Measurements from ENCODE around the gene STK38.
"Not testable (repeated sequence)": the region's sequence is repeated elsewhere in the genome, so short reads cannot be mapped to it uniquely, and the experiment has no call there.

STK38 gene

DNA sequence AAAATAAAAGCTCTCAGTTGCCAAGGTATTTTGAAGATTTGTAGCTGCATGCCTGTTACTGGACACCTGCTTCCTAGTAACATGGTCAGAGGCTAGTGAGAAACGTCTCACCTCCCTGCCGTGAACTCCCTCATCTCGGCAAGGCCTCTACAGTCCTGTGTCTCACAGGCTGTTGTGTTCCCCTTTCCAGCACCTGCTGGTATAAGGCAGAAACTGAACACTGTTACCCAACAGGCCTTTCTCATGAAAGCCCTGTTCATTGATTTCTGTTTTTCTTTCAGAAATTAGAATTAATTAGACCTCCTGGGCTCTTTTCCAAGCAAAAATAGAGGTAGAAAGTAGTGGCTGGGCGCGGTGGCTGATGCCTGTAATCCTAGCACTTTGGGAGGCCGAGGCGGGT, 29.3 kb upstream of the STK38 start:
- DNase-seq (ENCODE audit: low spot score) = no peak
- TF ChIP-seq, protein P1, sequence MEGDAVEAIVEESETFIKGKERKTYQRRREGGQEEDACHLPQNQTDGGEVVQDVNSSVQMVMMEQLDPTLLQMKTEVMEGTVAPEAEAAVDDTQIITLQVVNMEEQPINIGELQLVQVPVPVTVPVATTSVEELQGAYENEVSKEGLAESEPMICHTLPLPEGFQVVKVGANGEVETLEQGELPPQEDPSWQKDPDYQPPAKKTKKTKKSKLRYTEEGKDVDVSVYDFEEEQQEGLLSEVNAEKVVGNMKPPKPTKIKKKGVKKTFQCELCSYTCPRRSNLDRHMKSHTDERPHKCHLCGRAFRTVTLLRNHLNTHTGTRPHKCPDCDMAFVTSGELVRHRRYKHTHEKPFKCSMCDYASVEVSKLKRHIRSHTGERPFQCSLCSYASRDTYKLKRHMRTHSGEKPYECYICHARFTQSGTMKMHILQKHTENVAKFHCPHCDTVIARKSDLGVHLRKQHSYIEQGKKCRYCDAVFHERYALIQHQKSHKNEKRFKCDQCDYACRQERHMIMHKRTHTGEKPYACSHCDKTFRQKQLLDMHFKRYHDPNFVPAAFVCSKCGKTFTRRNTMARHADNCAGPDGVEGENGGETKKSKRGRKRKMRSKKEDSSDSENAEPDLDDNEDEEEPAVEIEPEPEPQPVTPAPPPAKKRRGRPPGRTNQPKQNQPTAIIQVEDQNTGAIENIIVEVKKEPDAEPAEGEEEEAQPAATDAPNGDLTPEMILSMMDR (IDR thresholded peaks at IDR 0.05; ENCODE audit: extremely low read depth, missing control alignments) = no peak

DNA sequence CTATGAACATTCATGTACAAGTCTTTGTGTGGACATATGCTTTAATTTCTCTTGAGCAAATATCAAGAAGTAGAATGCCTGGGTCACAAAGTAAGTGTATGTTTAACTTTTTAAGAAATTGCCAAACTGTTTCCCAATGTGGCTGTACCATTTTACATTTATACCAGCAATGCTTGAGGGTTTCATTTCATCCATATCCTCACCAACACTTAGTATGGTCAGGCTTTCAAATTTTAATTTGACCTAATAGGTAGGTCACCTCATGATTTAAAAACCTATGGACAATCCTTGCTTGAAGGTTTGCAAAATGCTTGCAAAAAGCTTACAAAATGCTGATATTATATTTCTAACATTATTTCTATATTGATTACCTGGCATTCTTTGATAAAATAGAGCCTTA, 27.4 kb upstream of the STK38 start:
- TF ChIP-seq, protein P1 (IDR thresholded peaks at IDR 0.05; ENCODE audit: extremely low read depth, missing control alignments) = no peak
- DNase-seq (ENCODE audit: low spot score) = no peak

DNA sequence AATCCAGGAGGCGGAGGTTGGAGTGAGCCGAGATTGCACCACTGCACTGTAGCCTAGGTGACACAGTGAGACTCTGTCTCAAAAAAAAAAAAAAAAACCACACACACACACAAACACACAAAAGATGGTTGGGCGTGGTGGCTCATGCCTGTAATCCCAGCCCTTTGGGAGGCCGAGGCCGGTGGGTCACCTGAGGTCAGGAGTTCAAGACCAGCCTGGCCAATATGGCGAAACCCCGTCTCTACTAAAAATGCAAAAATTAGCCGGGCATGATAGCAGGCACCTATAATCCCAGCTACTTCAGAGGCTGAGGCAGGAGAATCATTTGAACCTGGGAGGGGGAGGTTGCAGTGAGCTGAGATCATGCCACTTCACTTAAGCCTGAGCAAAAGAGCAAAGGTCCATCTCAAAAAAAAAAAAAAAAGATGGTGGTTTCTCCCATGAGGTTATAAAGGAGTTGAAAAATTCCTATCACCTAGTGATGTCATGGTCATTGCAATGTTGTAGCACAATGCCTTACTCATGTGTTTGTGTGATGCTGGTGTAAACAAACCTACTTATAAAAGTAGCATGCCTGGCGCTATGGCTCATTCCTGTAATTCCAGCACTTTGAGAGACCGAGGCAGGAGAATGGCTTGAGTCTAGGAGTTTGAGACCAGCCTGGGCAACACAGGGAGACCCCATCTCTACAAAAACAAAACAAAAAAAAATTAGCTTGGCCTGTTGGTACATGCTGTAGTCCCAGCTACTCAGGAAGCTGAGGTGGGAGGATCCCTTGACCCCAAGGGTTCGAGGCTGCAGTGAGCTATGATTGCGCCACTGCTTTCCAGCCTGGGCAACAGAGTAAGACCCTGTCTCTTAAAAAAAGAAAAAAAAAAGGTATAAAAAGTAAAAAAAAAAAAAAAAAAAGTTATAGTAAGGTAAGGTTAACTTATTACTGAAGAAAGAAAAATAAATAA, 25.4 kb upstream of the STK38 start:
- DNase-seq (ENCODE audit: low spot score) = not testable (repeated sequence)

DNA sequence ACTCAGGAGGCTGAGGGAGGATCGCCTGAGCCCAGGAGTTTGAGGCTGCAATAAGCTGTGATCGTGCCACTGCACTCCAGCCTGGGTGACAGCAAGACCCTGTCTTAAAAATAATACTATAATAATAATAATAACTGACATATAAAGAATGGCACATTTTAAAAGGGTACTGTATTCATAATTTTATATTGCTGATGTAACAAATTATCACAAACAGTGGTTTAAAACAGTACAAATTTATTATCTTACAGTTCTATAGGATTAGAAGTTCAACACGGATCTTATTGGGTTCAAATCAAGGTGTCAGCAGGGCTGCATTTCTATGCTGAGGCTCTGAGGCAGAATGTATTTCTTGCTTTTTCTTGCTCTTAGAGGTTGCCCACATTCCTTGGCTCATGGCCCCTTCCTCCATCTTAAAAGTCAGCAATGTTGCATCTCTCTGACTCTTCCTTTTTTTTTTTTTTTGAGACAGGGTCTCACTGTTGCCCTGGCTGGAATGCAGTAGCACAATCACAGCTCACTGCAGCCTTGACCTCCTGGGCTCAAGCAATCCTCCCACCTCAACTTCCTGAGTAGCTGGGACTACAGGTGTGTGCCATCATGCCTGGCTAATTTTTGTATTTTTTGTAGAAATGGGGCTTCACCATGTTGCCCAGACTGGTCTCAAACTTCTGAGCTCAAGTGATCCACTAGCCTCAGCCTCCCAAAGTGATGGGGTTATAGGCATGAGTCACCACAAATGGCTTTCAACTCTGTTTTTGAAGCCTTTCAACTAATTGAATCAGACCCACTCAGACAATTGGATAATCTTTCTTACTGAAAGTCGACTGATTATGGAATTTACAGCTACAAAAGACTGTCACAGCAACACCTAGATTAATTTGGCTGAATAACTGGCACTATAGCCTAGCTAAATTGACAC, 24.1 kb upstream of the STK38 start:
- TF ChIP-seq, protein P1 (IDR thresholded peaks at IDR 0.05; ENCODE audit: extremely low read depth, missing control alignments) = no peak

DNA sequence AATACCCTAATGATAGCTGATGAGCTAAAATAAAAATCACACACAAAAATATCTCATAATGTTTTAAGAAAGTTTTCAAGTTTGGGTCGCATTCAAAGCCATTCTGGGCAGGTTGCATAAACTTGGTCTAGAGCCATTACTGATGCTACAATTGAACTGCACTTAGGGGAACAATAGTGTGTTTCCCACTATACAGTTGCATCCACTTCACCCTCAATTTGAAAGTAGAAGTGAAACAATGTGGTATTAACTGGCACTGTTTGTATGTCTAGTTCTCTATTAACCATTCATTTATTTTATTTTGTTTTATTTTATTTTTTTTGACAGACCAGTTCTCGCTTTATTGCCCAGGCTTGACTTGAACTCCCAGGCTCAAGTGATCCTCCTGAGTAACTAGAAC, 23.0 kb upstream of the STK38 start:
- TF ChIP-seq, protein P1 (IDR thresholded peaks at IDR 0.05; ENCODE audit: extremely low read depth, missing control alignments) = no peak
- DNase-seq (ENCODE audit: low spot score) = no peak

More for the DNA sequence above, 24.1 kb upstream of the STK38 start:
- DNase-seq (ENCODE audit: low spot score) = no peak

DNA sequence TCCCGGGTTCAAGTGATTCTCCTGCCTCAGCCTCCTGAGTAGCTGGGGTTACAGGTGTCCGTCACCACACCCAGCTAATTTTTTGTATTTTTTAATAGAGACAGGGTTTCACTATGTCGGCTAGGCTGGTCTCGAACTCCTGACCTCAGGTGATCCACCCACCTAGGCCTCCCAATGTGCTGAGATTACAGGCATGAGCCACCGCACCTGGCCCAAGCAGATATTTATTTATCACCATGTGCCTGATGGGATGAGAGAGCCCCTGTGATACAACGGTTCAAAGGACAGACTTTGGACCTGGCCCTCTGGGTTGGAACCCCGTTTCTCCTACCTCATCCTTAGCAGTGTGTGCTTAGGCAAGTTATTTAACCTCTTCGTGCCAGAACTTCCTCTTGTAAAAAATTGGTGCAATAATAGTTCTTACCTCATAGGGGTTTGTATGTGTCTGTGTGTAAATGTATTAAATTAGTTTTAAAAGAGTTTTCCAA, 19.2 kb upstream of the STK38 start:
- TF ChIP-seq, protein P1 (IDR thresholded peaks at IDR 0.05; ENCODE audit: extremely low read depth, missing control alignments) = no peak
- no peak for DNase-seq (ENCODE audit: low spot score)

DNA sequence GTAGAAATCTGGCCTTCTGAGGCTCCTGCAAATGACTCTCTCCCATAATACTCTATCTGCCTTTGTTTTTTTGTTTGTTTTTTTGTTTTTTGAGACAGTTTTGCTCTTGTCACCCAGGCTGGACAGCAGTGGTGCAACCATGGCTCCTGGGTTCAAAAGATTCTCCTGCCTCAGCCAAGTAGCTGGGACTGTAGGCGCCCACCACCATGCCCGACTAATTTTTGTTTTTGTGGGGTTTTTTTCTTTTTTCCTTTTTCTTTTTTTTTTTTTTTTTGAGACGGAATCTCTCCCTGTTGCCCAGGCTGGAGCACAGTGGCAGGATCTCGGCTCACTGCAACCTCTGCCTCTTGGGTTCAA, 16.6 kb upstream of the STK38 start:
- no peak for DNase-seq (ENCODE audit: low spot score)
- TF ChIP-seq, protein P1 (IDR thresholded peaks at IDR 0.05; ENCODE audit: extremely low read depth, missing control alignments) = no peak

Data from GM20000 (cell line).